Mammary epithelial cell (primary cell): ENCODE results near the gene CFAP99.

ENCODE experiments used
- EZH2 ChIP-seq: IDR thresholded peaks from 2 replicates; pipeline ENCODE4 v1.6.1; 2012; ENCODE audit warnings: low read length, inconsistent platforms, borderline replicate concordance
- TF ChIP-seq, protein P1 (sequence below), 2 donors: IDR thresholded peaks in 1 of 2; conservative IDR thresholded peaks in 1 of 2; 2 replicates each; pipeline ENCODE4 v1.5.1; 2011 to 2012; ENCODE audit warnings: inconsistent platforms in 2 of 2, low read length in 2 of 2, mild to moderate bottlenecking in 2 of 2, control low read depth in 1 of 2, low read depth in 1 of 2; ENCODE audit not compliant: insufficient read depth in 1 of 2; ENCODE audit errors: extremely low read depth in 1 of 2

DNA sequence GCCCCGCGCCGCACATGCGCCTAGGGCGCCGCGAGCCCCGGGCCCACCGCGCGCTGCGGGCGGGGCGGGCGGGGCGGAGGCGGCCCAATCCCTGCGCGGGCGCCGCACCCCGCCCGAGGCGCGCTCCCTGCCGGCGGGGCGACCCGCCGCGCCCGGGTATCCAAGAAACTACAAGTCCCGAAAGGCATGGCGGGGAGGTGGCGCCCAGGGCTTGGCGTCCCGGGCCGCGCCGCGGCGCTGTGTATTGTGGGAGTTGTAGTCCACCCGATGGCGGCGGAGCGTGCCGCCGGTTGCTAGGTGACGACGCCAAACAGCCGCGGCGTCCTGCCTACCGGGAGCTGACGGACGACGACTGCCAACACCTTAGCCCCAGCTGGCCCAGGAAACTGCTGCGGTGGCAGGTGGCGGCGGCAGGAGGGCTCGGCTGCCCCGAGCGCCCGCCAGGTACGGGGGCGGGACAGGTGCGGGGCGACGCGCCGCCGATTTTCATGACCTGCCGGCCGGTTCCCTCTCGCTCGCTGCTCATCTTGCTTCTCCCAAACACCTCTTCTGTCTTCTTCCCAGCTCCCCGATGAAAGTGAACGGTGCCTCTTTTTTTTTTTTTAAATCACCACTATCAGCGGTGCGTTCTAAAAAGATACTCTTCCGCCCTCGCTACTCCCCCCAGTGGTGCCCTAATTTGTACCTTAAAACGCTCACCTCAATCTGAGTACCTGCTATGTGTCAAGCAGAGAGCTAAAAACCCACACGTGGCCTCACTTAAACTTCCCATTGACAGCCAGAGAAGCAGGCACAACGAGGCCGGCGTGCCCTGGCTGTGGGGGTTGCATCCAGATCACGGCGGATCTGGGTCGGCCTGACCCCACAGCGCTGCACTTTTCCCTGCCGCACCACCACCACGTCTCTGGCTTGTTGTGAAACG is at the start of gene CFAP99:
- TF ChIP-seq, protein P1, sequence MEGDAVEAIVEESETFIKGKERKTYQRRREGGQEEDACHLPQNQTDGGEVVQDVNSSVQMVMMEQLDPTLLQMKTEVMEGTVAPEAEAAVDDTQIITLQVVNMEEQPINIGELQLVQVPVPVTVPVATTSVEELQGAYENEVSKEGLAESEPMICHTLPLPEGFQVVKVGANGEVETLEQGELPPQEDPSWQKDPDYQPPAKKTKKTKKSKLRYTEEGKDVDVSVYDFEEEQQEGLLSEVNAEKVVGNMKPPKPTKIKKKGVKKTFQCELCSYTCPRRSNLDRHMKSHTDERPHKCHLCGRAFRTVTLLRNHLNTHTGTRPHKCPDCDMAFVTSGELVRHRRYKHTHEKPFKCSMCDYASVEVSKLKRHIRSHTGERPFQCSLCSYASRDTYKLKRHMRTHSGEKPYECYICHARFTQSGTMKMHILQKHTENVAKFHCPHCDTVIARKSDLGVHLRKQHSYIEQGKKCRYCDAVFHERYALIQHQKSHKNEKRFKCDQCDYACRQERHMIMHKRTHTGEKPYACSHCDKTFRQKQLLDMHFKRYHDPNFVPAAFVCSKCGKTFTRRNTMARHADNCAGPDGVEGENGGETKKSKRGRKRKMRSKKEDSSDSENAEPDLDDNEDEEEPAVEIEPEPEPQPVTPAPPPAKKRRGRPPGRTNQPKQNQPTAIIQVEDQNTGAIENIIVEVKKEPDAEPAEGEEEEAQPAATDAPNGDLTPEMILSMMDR (conservative IDR thresholded peaks at IDR 0.05 in 1 of 2, IDR thresholded peaks at IDR 0.05 in 1 of 2; ENCODE audit: extremely low read depth in 1 of 2, insufficient read depth in 1 of 2, low read depth in 1 of 2, low read length in 2 of 2), result peak in 1 of 2 donors; percentile 15
- TF ChIP-seq EZH2, result no peak
